H9 (cell line): Measurements from ENCODE around the gene CAMTA1. TPM values are rescaled to one million over a fixed set of nuclear protein-coding genes. Genes with fewer than 3 reads are reported as not detected.
A peak's percentile ranks its signal among the peaks of the same experiment; 100 is the strongest.

ENCODE experiments used
- DNase-seq: peaks from one replicate; pipeline ENCODE4 v3.0.0-alpha.2; 2017
- H2AFZ ChIP-seq: one replicate; pipeline ENCODE4 v1.6.1; 2013; ENCODE audit warnings: mild to moderate bottlenecking, low read length, control low read depth, moderate library complexity
- H2AK5ac ChIP-seq: 2 replicates; pipeline ENCODE4 v1.6.1; 2013; ENCODE audit warnings: low read length, control low read depth, mixed read lengths; ENCODE audit not compliant: insufficient read length
- H2BK120ac ChIP-seq: one replicate; pipeline ENCODE4 v1.6.1; 2013; ENCODE audit warnings: low read depth, mild to moderate bottlenecking, low read length, control low read depth, inconsistent platforms; ENCODE audit not compliant: poor library complexity, severe bottlenecking
- H2BK12ac ChIP-seq: 2 replicates; pipeline ENCODE4 v1.6.1; 2013; ENCODE audit warnings: low read length, control low read depth, mixed read lengths, low read depth; ENCODE audit not compliant: insufficient read length
- H2BK15ac ChIP-seq: 2 replicates; pipeline ENCODE4 v1.6.1; 2013; ENCODE audit warnings: low read depth, low read length, control low read depth
- H2BK20ac ChIP-seq: one replicate; pipeline ENCODE4 v1.6.1; 2013; ENCODE audit warnings: low read depth, mild to moderate bottlenecking, low read length, control low read depth, inconsistent platforms; ENCODE audit not compliant: poor library complexity, severe bottlenecking
- H2BK5ac ChIP-seq: 2 replicates; pipeline ENCODE4 v1.6.1; 2013; ENCODE audit warnings: low read length, control low read depth, mixed read lengths; ENCODE audit not compliant: insufficient read length
- H3K14ac ChIP-seq: 2 replicates; pipeline ENCODE4 v1.6.1; 2013; ENCODE audit warnings: low read length, control low read depth; ENCODE audit not compliant: insufficient read depth
- H3K18ac ChIP-seq: 2 replicates; pipeline ENCODE4 v1.6.1; 2013; ENCODE audit warnings: low read depth, mild to moderate bottlenecking, mixed read lengths, low read length, control low read depth; ENCODE audit not compliant: insufficient read length
- H3K23ac ChIP-seq: 2 replicates; pipeline ENCODE4 v1.6.1; 2013; ENCODE audit warnings: low read length, control low read depth, mixed read lengths, low read depth; ENCODE audit not compliant: insufficient read length
- H3K23me2 ChIP-seq: 2 replicates; pipeline ENCODE4 v1.6.1; 2013; ENCODE audit warnings: low read depth, mild to moderate bottlenecking, mixed read lengths, low read length, control low read depth; ENCODE audit not compliant: insufficient read length, poor library complexity, severe bottlenecking
- H3K27ac ChIP-seq: 2 replicates; pipeline ENCODE4 v1.5.1; 2013; ENCODE audit warnings: low read length, control low read depth, mixed read lengths, low read depth; ENCODE audit not compliant: insufficient read length
- H3K27me3 ChIP-seq: 2 replicates; pipeline ENCODE4 v1.6.1; 2013; ENCODE audit warnings: low read length, control low read depth, inconsistent platforms; ENCODE audit not compliant: insufficient read depth
- H3K4ac ChIP-seq: 2 replicates; pipeline ENCODE4 v1.6.1; 2013; ENCODE audit warnings: low read depth, mild to moderate bottlenecking, control low read depth, inconsistent platforms, low read length, moderate library complexity
- H3K4me1 ChIP-seq: 2 replicates; pipeline ENCODE4 v1.6.1; 2013; ENCODE audit warnings: low read length, control low read depth, inconsistent platforms; ENCODE audit not compliant: insufficient read depth
- H3K4me2 ChIP-seq: 2 replicates; pipeline ENCODE4 v1.6.1; 2013; ENCODE audit warnings: low read length, control low read depth, mixed read lengths; ENCODE audit not compliant: insufficient read length, insufficient read depth
- H3K56ac ChIP-seq: 2 replicates; pipeline ENCODE4 v1.6.1; 2013; ENCODE audit warnings: low read depth, mild to moderate bottlenecking, mixed read lengths, low read length, control low read depth; ENCODE audit not compliant: insufficient read length
- H3K79me1 ChIP-seq: 2 replicates; pipeline ENCODE4 v1.6.1; 2013; ENCODE audit warnings: low read depth, mild to moderate bottlenecking, moderate library complexity, low read length, control low read depth, inconsistent platforms; ENCODE audit not compliant: insufficient read depth, poor library complexity, severe bottlenecking
- H3K79me2 ChIP-seq: 2 replicates; pipeline ENCODE4 v1.6.1; 2013; ENCODE audit warnings: low read length, control low read depth, inconsistent platforms; ENCODE audit not compliant: insufficient read depth
- H3K9ac ChIP-seq: 2 replicates; pipeline ENCODE4 v1.6.1; 2013; ENCODE audit warnings: low read length, control low read depth, mixed read lengths; ENCODE audit not compliant: insufficient read length; ENCODE audit errors: extremely low read depth
- H3K9me3 ChIP-seq: one replicate; pipeline ENCODE4 v1.6.1; 2013; ENCODE audit warnings: low read depth, low read length, inconsistent platforms; ENCODE audit not compliant: control insufficient read depth
- H3T11ph ChIP-seq: one replicate; pipeline ENCODE4 v1.6.1; 2013; ENCODE audit warnings: mild to moderate bottlenecking, low read length, control low read depth, inconsistent platforms
- H4K20me1 ChIP-seq: one replicate; pipeline ENCODE4 v1.6.1; 2013; ENCODE audit not compliant: control insufficient read depth, insufficient read length, insufficient read depth
- H4K5ac ChIP-seq: 2 replicates; pipeline ENCODE4 v1.6.1; 2013; ENCODE audit warnings: low read depth, mild to moderate bottlenecking, mixed read lengths, low read length, control low read depth; ENCODE audit not compliant: insufficient read length
- H4K8ac ChIP-seq: replicated peaks from 2 replicates; pipeline ENCODE4 v1.6.1; 2013; ENCODE audit warnings: low read length, control low read depth, mixed read lengths, low read depth; ENCODE audit not compliant: insufficient read length
- H4K91ac ChIP-seq: 2 replicates; pipeline ENCODE4 v1.6.1; 2013; ENCODE audit warnings: low read depth, mild to moderate bottlenecking, moderate library complexity, mixed read lengths, low read length, control low read depth; ENCODE audit not compliant: insufficient read length
- H3K27ac Mint-ChIP-seq, 3 experiments: 2 replicates in 2 of 3; 3 replicates in 1 of 3; pipeline ENCODE4 v1.8.0; 2020 to 2021; ENCODE audit warnings: mixed read lengths in 3 of 3, mild to moderate bottlenecking in 1 of 3, moderate library complexity in 1 of 3
- H3K27me3 Mint-ChIP-seq: 2 replicates; pipeline ENCODE4 v1.8.0; 2021; ENCODE audit warnings: low read depth, mild to moderate bottlenecking, moderate library complexity, mixed read lengths
- H3K36me3 Mint-ChIP-seq, 3 experiments: 2 replicates in 2 of 3; 3 replicates in 1 of 3; pipeline ENCODE4 v1.8.0; 2020 to 2021; ENCODE audit warnings: low read depth in 3 of 3, mixed read lengths in 3 of 3; ENCODE audit not compliant: insufficient read depth in 1 of 3
- H3K4me1 Mint-ChIP-seq, 2 experiments: 2 replicates each; pipeline ENCODE4 v1.8.0; 2020; ENCODE audit warnings: mixed read lengths in 2 of 2
- H3K4me3 Mint-ChIP-seq, 2 experiments: 2 replicates in 1 of 2; 3 replicates in 1 of 2; pipeline ENCODE4 v1.8.0; 2020 to 2021; ENCODE audit warnings: mild to moderate bottlenecking in 2 of 2, mixed read lengths in 2 of 2, moderate library complexity in 1 of 2
- H3K9me3 Mint-ChIP-seq, 2 experiments: 2 replicates in 1 of 2; 3 replicates in 1 of 2; pipeline ENCODE4 v1.8.0; 2020; ENCODE audit warnings: mild to moderate bottlenecking in 2 of 2, mixed read lengths in 2 of 2, moderate library complexity in 1 of 2
- WGBS: extraction: QIAGEN DNeasy Blood & Tissue Kit; methylation state at CpG from one replicate; pipeline ENCODE4 v1.1.7; 2013; ENCODE audit warnings: missing lambda C conversion rate, low lambda C conversion rate, mixed read lengths; ENCODE audit not compliant: insufficient read length; ENCODE audit errors: extremely low coverage; 5-methylcytosine and 5-hydroxymethylcytosine counted together
- total RNA-seq: library from RNA; stranded (reverse); gene quantifications from 2 replicates; pipeline ENCODE4 v1.2.1, GENCODE V29; 2021
- TF ChIP-seq, protein P1 (sequence below): fragments of 200-600 bp; sonication (generic); conservative IDR thresholded peaks from 3 replicates; pipeline ENCODE4 v1.8.0; 2021; ENCODE audit warnings: antibody characterized with exemption, mild to moderate bottlenecking

The CAMTA1 gene
- total RNA-seq, 1 experiment from 2014 or later, result 115 TPM

DNA sequence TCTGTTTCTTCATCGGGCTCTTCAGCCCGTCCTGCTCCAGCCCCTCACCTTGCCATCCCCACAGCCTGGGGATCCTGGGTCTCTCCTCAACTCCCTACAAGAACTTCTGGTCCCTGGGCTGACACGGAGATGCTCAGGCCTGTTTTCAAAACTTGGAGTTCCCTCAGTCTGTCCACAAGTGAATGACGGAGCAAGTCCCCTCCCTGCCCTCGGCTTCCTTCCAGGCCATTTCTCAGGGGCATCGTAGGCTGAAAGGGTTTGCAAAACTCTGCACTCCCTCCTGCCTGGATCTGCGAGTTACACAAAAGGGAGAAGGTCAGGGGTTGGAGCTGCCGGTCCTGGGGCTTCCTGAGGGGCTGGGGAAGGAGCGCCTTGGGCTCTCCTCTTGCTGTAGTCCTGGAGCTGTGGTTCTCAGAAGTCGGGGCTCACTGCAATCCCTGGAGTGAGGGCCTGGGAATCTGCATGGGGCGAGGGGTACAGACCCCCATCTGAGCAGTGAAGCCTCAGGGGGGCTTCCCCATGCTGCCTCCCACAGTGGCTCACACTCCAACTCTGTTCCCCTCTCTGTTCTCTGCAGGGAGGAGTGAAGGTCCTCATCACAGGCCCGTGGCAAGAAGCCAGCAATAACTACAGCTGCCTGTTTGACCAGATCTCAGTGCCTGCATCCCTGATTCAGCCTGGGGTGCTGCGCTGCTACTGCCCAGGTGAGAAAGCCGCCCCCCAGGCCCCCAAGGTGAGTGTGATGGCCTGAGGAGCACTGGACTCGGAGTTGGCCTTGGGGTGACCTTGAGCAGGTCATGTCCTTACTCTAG, 885.3 kb downstream of the CAMTA1 start:
- TF ChIP-seq, protein P1, sequence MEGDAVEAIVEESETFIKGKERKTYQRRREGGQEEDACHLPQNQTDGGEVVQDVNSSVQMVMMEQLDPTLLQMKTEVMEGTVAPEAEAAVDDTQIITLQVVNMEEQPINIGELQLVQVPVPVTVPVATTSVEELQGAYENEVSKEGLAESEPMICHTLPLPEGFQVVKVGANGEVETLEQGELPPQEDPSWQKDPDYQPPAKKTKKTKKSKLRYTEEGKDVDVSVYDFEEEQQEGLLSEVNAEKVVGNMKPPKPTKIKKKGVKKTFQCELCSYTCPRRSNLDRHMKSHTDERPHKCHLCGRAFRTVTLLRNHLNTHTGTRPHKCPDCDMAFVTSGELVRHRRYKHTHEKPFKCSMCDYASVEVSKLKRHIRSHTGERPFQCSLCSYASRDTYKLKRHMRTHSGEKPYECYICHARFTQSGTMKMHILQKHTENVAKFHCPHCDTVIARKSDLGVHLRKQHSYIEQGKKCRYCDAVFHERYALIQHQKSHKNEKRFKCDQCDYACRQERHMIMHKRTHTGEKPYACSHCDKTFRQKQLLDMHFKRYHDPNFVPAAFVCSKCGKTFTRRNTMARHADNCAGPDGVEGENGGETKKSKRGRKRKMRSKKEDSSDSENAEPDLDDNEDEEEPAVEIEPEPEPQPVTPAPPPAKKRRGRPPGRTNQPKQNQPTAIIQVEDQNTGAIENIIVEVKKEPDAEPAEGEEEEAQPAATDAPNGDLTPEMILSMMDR, result no peak
- peaks cover 12 to 29% of the 10 kb centered on the region in 2 experiments for H3K4me1 Mint-ChIP-seq
- Histone ChIP-seq H3K23me2 (no peaks in the 10 kb centered on the region), H2BK5ac (no peak overlapping the region), H3T11ph (no peak overlapping the region), H3K9me3 (no peaks in the 10 kb centered on the region), H2BK120ac (no peak overlapping the region), H2BK15ac (no peak overlapping the region), H3K9ac (no peak overlapping the region), H3K18ac (peak overlapping the region; percentile 9), H2AFZ (no peak overlapping the region), H3K56ac (no peak overlapping the region), H2BK12ac (no peak overlapping the region), H3K79me1 (no peaks in the 10 kb centered on the region), H4K8ac (no peak overlapping the region), H3K14ac (peak overlapping the region; percentile 69; the same call in 1 of the 2 replicates), H3K23ac (no peak overlapping the region), H3K27me3 (no peaks in the 10 kb centered on the region), H2BK20ac (no peak overlapping the region), H4K91ac (no peak overlapping the region), H4K20me1 (no peaks in the 10 kb centered on the region), H3K27ac (no peak overlapping the region), H3K79me2 (no peaks in the 10 kb centered on the region), H3K4ac (no peak overlapping the region), H4K5ac (no peak overlapping the region), H2AK5ac (no peak overlapping the region), H3K4me2 (peak overlapping the region; percentile 19), H3K4me1 (no peaks in the 10 kb centered on the region; the same call in 1 of the 2 replicates)
- H3K9me3 Mint-ChIP-seq, result no peaks in the 10 kb centered on the region; a peak in 1 of 5 replicates
- WGBS, result no CpG with 5 or more reads among the region's 15 CpGs
- no peaks in the 10 kb centered on the region for H3K36me3 Mint-ChIP-seq
- peak overlapping the region in 1 of 2 experiments; percentile 74; a peak in 2 of 5 replicates for H3K4me3 Mint-ChIP-seq
- no peak for DNase-seq
- peak overlapping the region in 1 of 3 experiments; percentile 72; a peak in 1 of 7 replicates for H3K27ac Mint-ChIP-seq
- H3K27me3 Mint-ChIP-seq, result peaks cover 19% of the 10 kb centered on the region
